Measurements from ENCODE around the gene CCDC138. TPM values are rescaled to one million over a fixed set of nuclear protein-coding genes. Genes with fewer than 3 reads are reported as not detected.
"Not testable (repeated sequence)": the region's sequence is repeated elsewhere in the genome, so short reads cannot be mapped to it uniquely, and the experiment has no call there.

CCDC138 gene, protein sequence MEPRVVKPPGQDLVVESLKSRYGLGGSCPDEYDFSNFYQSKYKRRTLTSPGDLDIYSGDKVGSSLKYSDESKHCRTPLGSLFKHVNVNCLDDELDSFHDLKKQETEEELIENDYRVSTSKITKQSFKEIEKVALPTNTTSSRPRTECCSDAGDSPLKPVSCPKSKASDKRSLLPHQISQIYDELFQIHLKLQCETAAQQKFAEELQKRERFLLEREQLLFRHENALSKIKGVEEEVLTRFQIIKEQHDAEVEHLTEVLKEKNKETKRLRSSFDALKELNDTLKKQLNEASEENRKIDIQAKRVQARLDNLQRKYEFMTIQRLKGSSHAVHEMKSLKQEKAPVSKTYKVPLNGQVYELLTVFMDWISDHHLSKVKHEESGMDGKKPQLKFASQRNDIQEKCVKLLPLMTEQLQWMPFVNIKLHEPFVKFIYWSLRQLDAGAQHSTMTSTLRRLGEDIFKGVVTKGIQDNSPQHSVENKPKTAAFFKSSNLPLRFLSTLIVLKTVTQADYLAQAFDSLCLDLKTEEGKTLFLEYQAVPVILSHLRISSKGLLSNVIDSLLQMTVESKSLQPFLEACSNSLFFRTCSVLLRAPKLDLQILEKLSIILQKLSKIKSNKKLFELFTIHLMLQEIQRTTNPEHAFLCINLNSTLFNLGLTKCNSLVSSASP
- total RNA-seq (1 to 10 TPM; 4.3 to 7.5 (median 6.2) TPM), total RNA-seq (3.1 to 23.0 (median 8.6) reads per million in 29 experiments)
- 7.1 TPM for total RNA-seq (2013)

DNA sequence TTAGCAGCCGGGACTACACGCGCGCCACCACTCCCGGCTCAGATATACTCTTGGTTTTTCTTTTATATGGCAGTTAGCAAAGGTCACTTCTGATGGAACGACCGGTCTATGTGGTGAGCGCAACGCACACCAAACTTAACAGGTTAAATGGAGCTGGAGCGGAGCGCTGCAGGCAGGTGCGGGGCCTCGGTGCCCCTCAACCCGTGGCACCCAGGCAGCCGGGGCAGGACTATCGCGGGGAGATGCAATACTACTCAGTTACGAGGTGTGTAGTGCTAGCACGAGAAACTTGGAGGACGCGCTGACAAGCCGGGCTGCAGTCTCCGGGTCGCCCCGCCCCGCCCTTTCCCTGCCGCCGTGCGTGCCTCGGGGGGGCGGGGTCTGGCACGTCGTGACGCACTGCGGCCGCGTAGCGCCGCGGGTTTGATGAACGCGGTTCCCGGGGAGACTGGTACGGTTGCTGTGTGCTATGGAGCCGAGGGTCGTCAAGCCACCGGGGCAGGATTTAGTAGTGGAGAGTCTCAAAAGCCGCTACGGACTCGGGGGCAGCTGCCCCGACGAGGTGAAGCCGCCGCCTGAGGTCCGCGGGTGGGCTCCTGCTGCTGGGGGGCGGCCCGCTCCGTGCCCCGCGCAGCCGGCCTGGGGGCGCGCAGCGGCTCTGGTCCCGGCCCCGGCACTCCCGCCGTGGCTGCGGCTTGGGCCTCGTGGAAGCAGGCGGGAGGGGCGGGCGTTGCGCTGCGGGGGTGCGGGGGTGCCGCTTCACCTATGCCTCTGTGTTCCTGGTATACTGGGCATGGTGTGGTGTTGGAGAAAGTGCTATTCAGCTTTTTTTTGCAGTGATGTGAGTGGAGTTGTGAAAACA lies at the start of gene CCDC138:
TSS of gene CCDC138 (plus strand) at position 418 of the 862 bp plus-strand sequence. CDS start at position 470, 52 bp downstream.
- Histone ChIP-seq H3K9me3 (no peaks in the 10 kb centered on the region), H3K27ac (ENCODE audit: low read length) (peak within 1 kb of the TSS; percentile 51), H3K4me3 (ENCODE audit: control insufficient read depth in 1 of 2, extremely low read depth in 1 of 2, low read length in 1 of 2) (peak within 1 kb of the TSS; percentile 51 to 91), H3K27me3 (replicated peaks in 1 of 2; ENCODE audit: control insufficient read depth in 2 of 2, extremely low read depth in 1 of 2, insufficient read depth in 2 of 2, low read length in 1 of 2) (no peaks in the 10 kb centered on the region), H3K4me1 (ENCODE audit: control insufficient read depth in 1 of 2, extremely low read depth in 1 of 2, insufficient read depth in 2 of 2, low read length in 2 of 2) (peaks cover 0 to 6% of the 10 kb centered on the region in 2 experiments), H3K36me3 (ENCODE audit: control insufficient read depth in 2 of 2, extremely low read depth in 1 of 2, insufficient read depth in 1 of 2, low read length in 1 of 2) (peaks cover 0 to 19% of the 10 kb centered on the region in 2 donors)
- Mint-ChIP-seq H3K27me3 (no peaks in the 10 kb centered on the region), H3K27ac (peak within 1 kb of the TSS; percentile 93 to 94), H3K36me3 (peaks cover 22% of the 10 kb centered on the region), H3K4me1 (peaks cover 17 to 23% (median 20%) of the 10 kb centered on the region in 3 donors), H3K4me3 (peak within 1 kb of the TSS; percentile 83 to 98 (median 91)), H3K9me3 (no peaks in the 10 kb centered on the region)
- 1% methylated on average over 70 of the region's 78 CpGs for WGBS (ENCODE audit: insufficient coverage)
- POLR2A ChIA-PET, result interaction anchor here (0.6 to 1.2 kb wide), 3 partner anchors 10 to 165 kb away, joined by 3 to 5 read pairs (median 4); no protein-coding TSS in a partner anchor
- CTCF ChIA-PET, result interaction anchor here in 1 of 2 donors (0.8 kb wide), 1 partner anchor 1019 kb away, joined by 5 read pairs; no protein-coding TSS in a partner anchor
- ATAC-seq (replicated peaks in 1 of 4), result peak; percentile 95 to 99 (median 98)
- peak; percentile 85 to 95 (median 90) for DNase-seq

DNA sequence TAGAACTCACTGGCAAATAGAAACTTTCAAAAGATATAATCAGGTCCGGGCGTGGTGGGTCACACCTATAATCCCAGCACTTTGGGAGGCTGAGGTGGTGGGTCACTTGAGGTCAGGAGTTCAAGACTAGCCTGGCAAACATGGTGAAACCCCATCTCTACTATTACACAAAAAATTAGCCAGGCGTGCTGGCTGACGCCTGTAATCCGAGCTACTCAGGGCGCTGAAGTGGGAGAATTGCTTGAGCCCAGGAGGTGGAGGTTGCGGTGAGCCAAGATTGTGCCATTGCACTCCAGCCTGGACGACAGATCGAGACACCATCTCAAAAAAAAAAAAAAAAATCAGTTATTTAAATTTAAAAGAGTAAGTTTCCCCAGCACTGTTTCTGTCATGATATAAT lies 28.6 kb upstream of the CCDC138 start:
- H3K4me1 ChIP-seq (ENCODE audit: control insufficient read depth in 1 of 2, extremely low read depth in 1 of 2, insufficient read depth in 2 of 2, low read length in 2 of 2); H3K4me3 ChIP-seq (ENCODE audit: control insufficient read depth in 1 of 2, extremely low read depth in 1 of 2, low read length in 1 of 2); H3K4me3 Mint-ChIP-seq; H3K9me3 ChIP-seq; ATAC-seq (replicated peaks in 1 of 4); CTCF ChIA-PET; H3K9me3 Mint-ChIP-seq; H3K27ac ChIP-seq (ENCODE audit: low read length); H3K27me3 Mint-ChIP-seq; POLR2A ChIA-PET; H3K4me1 Mint-ChIP-seq; H3K27me3 ChIP-seq (replicated peaks in 1 of 2; ENCODE audit: control insufficient read depth in 2 of 2, extremely low read depth in 1 of 2, insufficient read depth in 2 of 2, low read length in 1 of 2); H3K27ac Mint-ChIP-seq; DNase-seq: not testable (repeated sequence)
- H3K36me3 Mint-ChIP-seq, result peaks cover 37% of the 10 kb centered on the region
- no CpG with 5 or more reads among the region's 9 CpGs for WGBS (ENCODE audit: insufficient coverage)
- H3K36me3 ChIP-seq (ENCODE audit: control insufficient read depth in 2 of 2, extremely low read depth in 1 of 2, insufficient read depth in 1 of 2, low read length in 1 of 2), result peaks cover 0 to 13% of the 10 kb centered on the region in 2 donors

DNA sequence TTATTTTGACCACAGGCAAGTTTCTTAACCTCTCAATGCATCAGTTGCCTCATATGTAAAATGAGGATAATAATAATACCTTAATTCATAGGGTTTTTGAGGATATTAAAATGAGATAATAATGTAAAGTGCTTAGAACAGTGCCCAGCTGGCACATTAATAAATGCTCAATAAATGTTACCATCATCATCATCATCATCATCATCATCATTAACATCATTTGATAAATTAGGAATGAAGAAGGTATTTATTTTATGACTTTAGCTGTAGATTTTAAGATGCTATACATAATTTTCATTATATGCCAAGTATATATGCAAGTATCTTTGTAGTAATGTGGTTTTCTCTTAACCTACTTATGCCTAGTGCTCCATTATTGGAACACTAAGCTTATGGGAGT lies 24.0 kb upstream of the CCDC138 start:
- CTCF ChIA-PET, result interaction anchor here in 1 of 2 donors (1.1 kb wide), 1 partner anchor 10 kb away, joined by 3 read pairs; no protein-coding TSS in a partner anchor
- H3K4me1 ChIP-seq (ENCODE audit: control insufficient read depth in 1 of 2, extremely low read depth in 1 of 2, insufficient read depth in 2 of 2, low read length in 2 of 2); H3K27me3 ChIP-seq (replicated peaks in 1 of 2; ENCODE audit: control insufficient read depth in 2 of 2, extremely low read depth in 1 of 2, insufficient read depth in 2 of 2, low read length in 1 of 2); POLR2A ChIA-PET; H3K27me3 Mint-ChIP-seq; H3K4me3 ChIP-seq (ENCODE audit: control insufficient read depth in 1 of 2, extremely low read depth in 1 of 2, low read length in 1 of 2); H3K27ac ChIP-seq (ENCODE audit: low read length); ATAC-seq (replicated peaks in 1 of 4); DNase-seq; H3K9me3 Mint-ChIP-seq; H3K9me3 ChIP-seq; H3K27ac Mint-ChIP-seq; H3K4me3 Mint-ChIP-seq: not testable (repeated sequence)
- Mint-ChIP-seq H3K4me1 (peaks cover 11 to 14% (median 11%) of the 10 kb centered on the region in 3 donors), H3K36me3 (peaks cover 49% of the 10 kb centered on the region)
- peaks cover 16 to 31% of the 10 kb centered on the region in 2 donors for H3K36me3 ChIP-seq (ENCODE audit: control insufficient read depth in 2 of 2, extremely low read depth in 1 of 2, insufficient read depth in 1 of 2, low read length in 1 of 2)

DNA sequence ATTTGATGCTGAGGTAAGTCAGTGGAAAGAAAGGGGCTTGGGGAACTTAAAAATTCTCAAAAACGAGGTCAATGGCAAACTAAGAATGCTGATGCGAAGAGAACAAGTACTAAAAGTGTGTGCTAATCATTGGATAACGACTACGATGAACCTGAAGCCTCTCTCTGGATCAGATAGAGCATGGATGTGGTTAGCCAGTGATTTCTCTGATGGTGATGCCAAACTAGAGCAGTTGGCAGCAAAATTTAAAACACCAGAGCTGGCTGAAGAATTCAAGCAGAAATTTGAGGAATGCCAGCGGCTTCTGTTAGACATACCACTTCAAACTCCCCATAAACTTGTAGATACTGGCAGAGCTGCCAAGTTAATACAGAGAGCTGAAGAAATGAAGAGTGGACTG lies 19.9 kb upstream of the CCDC138 start:
- CTCF ChIA-PET; DNase-seq; H3K4me3 Mint-ChIP-seq; H3K27me3 ChIP-seq (replicated peaks in 1 of 2; ENCODE audit: control insufficient read depth in 2 of 2, extremely low read depth in 1 of 2, insufficient read depth in 2 of 2, low read length in 1 of 2); H3K9me3 ChIP-seq; H3K27ac ChIP-seq (ENCODE audit: low read length); H3K4me3 ChIP-seq (ENCODE audit: control insufficient read depth in 1 of 2, extremely low read depth in 1 of 2, low read length in 1 of 2); H3K9me3 Mint-ChIP-seq; H3K4me1 ChIP-seq (ENCODE audit: control insufficient read depth in 1 of 2, extremely low read depth in 1 of 2, insufficient read depth in 2 of 2, low read length in 2 of 2); POLR2A ChIA-PET; H3K27me3 Mint-ChIP-seq; ATAC-seq (replicated peaks in 1 of 4); H3K27ac Mint-ChIP-seq: not testable (repeated sequence)
- H3K36me3 Mint-ChIP-seq, result peaks cover 50% of the 10 kb centered on the region
- H3K4me1 Mint-ChIP-seq, result peaks cover 13 to 18% (median 14%) of the 10 kb centered on the region in 3 donors
- 43% methylated on average over 2 of the region's 5 CpGs for WGBS (ENCODE audit: insufficient coverage)
- peaks cover 16 to 32% of the 10 kb centered on the region in 2 donors for H3K36me3 ChIP-seq (ENCODE audit: control insufficient read depth in 2 of 2, extremely low read depth in 1 of 2, insufficient read depth in 1 of 2, low read length in 1 of 2)

DNA sequence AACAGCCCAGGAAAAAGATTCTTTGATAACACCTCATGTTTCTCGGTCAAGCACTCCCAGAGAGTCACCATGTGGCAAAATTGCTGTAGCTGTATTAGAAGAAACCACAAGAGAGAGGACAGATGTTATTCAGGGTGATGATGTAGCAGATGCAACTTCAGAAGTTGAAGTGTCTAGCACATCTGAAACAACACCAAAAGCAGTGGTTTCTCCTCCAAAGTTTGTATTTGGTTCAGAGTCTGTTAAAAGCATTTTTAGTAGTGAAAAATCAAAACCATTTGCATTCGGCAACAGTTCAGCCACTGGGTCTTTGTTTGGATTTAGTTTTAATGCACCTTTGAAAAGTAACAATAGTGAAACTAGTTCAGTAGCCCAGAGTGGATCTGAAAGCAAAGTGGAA lies 18.7 kb upstream of the CCDC138 start:
- not testable (repeated sequence) for DNase-seq

DNA sequence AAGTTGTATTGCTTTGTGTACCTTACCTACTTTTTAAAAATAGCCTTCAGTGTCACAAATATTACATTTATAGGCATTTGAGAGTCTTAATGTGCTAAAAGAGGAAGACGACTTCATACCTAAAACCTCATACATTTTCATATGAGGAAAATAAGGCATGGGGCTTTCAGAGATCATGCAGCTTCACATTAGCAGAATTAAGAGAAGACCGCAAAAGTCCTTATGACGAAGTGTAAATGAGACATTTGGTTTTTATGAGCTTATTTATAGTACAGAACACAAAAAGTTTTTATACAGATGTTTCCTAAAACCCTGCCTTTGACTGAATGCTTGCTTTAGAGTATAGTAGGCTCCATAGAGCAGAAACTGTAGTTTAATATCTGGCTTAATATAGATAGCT lies 10.1 kb upstream of the CCDC138 start:
- CTCF ChIA-PET, result no interaction called here
- Mint-ChIP-seq H3K36me3 (peaks cover 47% of the 10 kb centered on the region), H3K27me3 (no peaks in the 10 kb centered on the region), H3K4me1 (peaks cover 0 to 2% (median 1%) of the 10 kb centered on the region in 3 donors), H3K4me3 (no peak overlapping the region), H3K9me3 (no peaks in the 10 kb centered on the region), H3K27ac (peak overlapping the region in 1 of 2 donors; percentile 64)
- no peaks in the 10 kb centered on the region for H3K27me3 ChIP-seq (replicated peaks in 1 of 2; ENCODE audit: control insufficient read depth in 2 of 2, extremely low read depth in 1 of 2, insufficient read depth in 2 of 2, low read length in 1 of 2)
- DNase-seq, result no peak
- POLR2A ChIA-PET, result interaction anchor here in 1 of 2 donors (1.5 kb wide), 1 partner anchor 10 kb away, joined by 4 read pairs; the partner anchor contains the start of gene CCDC138
- peaks cover 0 to 53% of the 10 kb centered on the region in 2 donors for H3K36me3 ChIP-seq (ENCODE audit: control insufficient read depth in 2 of 2, extremely low read depth in 1 of 2, insufficient read depth in 1 of 2, low read length in 1 of 2)
- no peak for ATAC-seq (replicated peaks in 1 of 4)
- WGBS (ENCODE audit: insufficient coverage), result no CpG with 5 or more reads among the region's 3 CpGs
- H3K4me1 ChIP-seq (ENCODE audit: control insufficient read depth in 1 of 2, extremely low read depth in 1 of 2, insufficient read depth in 2 of 2, low read length in 2 of 2), result no peaks in the 10 kb centered on the region
- no peak overlapping the region for H3K27ac ChIP-seq (ENCODE audit: low read length)
- no peak overlapping the region for H3K4me3 ChIP-seq (ENCODE audit: control insufficient read depth in 1 of 2, extremely low read depth in 1 of 2, low read length in 1 of 2)
- H3K9me3 ChIP-seq, result no peaks in the 10 kb centered on the region

More for the DNA sequence above, 18.7 kb upstream of the CCDC138 start:
- H3K9me3 ChIP-seq; H3K9me3 Mint-ChIP-seq; POLR2A ChIA-PET; CTCF ChIA-PET; H3K4me1 ChIP-seq (ENCODE audit: control insufficient read depth in 1 of 2, extremely low read depth in 1 of 2, insufficient read depth in 2 of 2, low read length in 2 of 2); H3K27me3 Mint-ChIP-seq; H3K27ac ChIP-seq (ENCODE audit: low read length); ATAC-seq (replicated peaks in 1 of 4); H3K4me3 ChIP-seq (ENCODE audit: control insufficient read depth in 1 of 2, extremely low read depth in 1 of 2, low read length in 1 of 2); H3K27me3 ChIP-seq (replicated peaks in 1 of 2; ENCODE audit: control insufficient read depth in 2 of 2, extremely low read depth in 1 of 2, insufficient read depth in 2 of 2, low read length in 1 of 2): not testable (repeated sequence)
- Mint-ChIP-seq H3K4me1 (peaks cover 13 to 18% (median 14%) of the 10 kb centered on the region in 3 donors), H3K27ac (peak overlapping the region in 1 of 2 donors; percentile 73), H3K4me3 (peak overlapping the region in 1 of 3 donors; percentile 16), H3K36me3 (peaks cover 59% of the 10 kb centered on the region)
- whole genome bisulfite sequencing (ENCODE audit: insufficient coverage), result no CpG with 5 or more reads among the region's 2 CpGs
- H3K36me3 ChIP-seq (ENCODE audit: control insufficient read depth in 2 of 2, extremely low read depth in 1 of 2, insufficient read depth in 1 of 2, low read length in 1 of 2), result peaks cover 16 to 41% of the 10 kb centered on the region in 2 donors

All from T-cell (primary cell).